Left lung (tissue), 10 donors: ENCODE measurements around the gene NAT9. TPM values are rescaled to one million over a fixed set of nuclear protein-coding genes. Genes with fewer than 3 reads are reported as not detected.

Experiments used
- ATAC-seq: fragments of 200-7000 bp; cut with Tn5 transposase; one replicate; pipeline ENCODE4 v1.9.1; 2020; ENCODE audit warnings: moderate library complexity
- DNase-seq, 4 donors: peaks; one replicate each; pipeline ENCODE4 v3.0.0-alpha.2; 2013 to 2020
- H3K27ac ChIP-seq, 2 donors: fragments of 200-600 bp; sonication (generic) in 1 of 2; one replicate each; pipeline versions ENCODE4 v1.5.0 to v1.8.0; 2020 to 2021
- H3K27me3 ChIP-seq, 2 donors: fragments of 200-600 bp; sonication (generic) in 1 of 2; one replicate each; pipeline versions ENCODE4 v1.5.0 to v1.8.0; 2020 to 2021
- H3K36me3 ChIP-seq, 2 donors: fragments of 200-600 bp; sonication (generic) in 1 of 2; one replicate each; pipeline versions ENCODE4 v1.5.0 to v1.8.0; 2020 to 2021
- H3K4me1 ChIP-seq, 2 donors: fragments of 200-600 bp; one replicate each; pipeline ENCODE4 v1.8.0; 2021
- H3K4me3 ChIP-seq, 2 donors: fragments of 200-600 bp; sonication (generic) in 1 of 2; one replicate each; pipeline versions ENCODE4 v1.5.0 to v1.8.0; 2020 to 2021; ENCODE audit warnings: mild to moderate bottlenecking in 1 of 2
- H3K9me3 ChIP-seq, 2 donors: fragments of 200-600 bp; sonication (generic) in 1 of 2; one replicate each; pipeline versions ENCODE4 v1.5.0 to v1.8.0; 2020 to 2021
- intact Hi-C, 2 donors: fragments of 100-400 bp; cut with DNase I; formaldehyde crosslinking; loops; one replicate each; pipeline versions ENCODE4 v1.11.2 to v1.14.2; 2022
- polyA plus RNA-seq, 6 donors: library from polyadenylated mRNA; unstranded; fragments of 120-200 nt; gene quantifications; one replicate each; pipeline ENCODE4 v1.2.1, GENCODE V29; 2013; ENCODE audit not compliant: insufficient read length in 6 of 6
- total RNA-seq, 2 donors: library from RNA; stranded (reverse); fragmentation: NEBNext Ultra II Directional; extraction: Animal tissue kit (Norgen Biotek cat#: 25700); gene quantifications; one replicate each; pipeline ENCODE4 v1.2.1, GENCODE V29; 2021
- TF ChIP-seq, protein P1 (sequence below), 2 donors: fragments of 200-600 bp; sonication (generic) in 1 of 2; IDR thresholded peaks; one replicate each; pipeline versions ENCODE4 v1.5.0 to v1.8.0; 2021; ENCODE audit warnings: antibody characterized with exemption in 2 of 2
- donor health status: DM: no; HTN: yes; CAD: no.
- donor health status: DM: no; HTN: no; CAD: no.

NAT9 gene
- total and polyA plus RNA-seq, 8 donors = 40.3 to 52.8 (median 45.5) TPM

DNA sequence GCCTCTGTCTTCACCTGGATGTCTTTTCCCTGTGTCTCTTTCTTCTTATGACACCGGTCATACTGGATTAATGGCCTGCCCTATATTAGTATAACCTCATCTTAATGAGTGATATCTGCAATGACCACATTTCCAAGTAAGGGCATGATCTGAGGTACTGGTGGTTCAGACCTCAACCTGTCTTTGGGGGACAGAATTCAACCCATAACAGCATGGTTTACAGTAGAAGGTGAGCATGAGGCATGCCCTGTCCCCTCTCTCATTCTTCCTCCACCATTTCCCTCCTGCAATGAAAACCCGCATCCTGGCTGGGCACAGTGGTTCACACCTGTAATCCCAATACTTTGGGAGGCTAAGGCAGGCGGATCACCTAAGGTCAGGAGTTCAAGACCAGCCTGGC is 41.9 kb downstream of the NAT9 start:
- no peaks in the 10 kb centered on the region for H3K36me3 ChIP-seq
- ATAC-seq = no peak

DNA sequence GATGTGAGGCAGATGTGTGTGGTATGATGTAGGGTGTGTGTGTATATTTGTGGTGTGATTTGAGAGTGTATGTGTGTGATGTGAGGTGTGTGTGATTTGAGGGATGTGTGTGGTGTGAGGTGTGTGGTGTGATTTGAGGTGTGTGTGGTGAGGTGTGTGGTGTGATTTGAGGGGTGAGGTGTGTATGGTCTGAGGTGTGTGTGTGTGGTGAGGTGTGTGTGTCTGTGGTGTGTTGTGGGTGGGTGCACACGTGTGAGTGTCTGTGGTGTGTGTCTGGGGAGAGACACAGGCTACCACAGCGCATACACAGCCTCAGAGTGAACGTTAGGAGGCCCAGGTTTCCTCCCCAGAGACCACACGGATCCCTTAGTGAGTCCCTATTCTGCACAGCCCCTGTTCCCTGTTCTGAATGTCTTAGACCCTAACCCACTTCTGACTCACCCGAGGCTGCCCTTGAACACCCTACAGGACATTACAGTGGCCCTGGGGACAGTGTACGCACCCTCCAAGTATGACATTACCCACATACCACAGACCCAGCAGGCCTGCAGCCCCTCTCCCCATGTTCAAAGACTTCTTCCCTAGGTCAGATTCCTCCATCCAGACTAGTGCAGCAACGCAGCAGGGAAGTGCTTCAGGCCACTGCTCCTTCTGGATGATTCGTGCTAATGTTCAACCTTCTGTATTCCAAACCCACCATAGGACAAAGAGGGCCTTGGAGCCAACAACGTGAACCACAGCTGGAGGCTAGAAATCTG is 42.6 kb downstream of the NAT9 start:
- no peak for ATAC-seq
- H3K4me1 ChIP-seq = peaks cover 6 to 48% of the 10 kb centered on the region in 2 donors

More for the DNA sequence above, 41.9 kb downstream of the NAT9 start:
- Histone ChIP-seq H3K4me1 (peaks cover 6 to 55% of the 10 kb centered on the region in 2 donors), H3K27me3 (peaks cover 21 to 51% of the 10 kb centered on the region in 2 donors), H3K4me3 (no peak overlapping the region), H3K9me3 (no peaks in the 10 kb centered on the region), H3K27ac (no peak overlapping the region)
- intact Hi-C loops = no loop called here
- TF ChIP-seq, protein P1, sequence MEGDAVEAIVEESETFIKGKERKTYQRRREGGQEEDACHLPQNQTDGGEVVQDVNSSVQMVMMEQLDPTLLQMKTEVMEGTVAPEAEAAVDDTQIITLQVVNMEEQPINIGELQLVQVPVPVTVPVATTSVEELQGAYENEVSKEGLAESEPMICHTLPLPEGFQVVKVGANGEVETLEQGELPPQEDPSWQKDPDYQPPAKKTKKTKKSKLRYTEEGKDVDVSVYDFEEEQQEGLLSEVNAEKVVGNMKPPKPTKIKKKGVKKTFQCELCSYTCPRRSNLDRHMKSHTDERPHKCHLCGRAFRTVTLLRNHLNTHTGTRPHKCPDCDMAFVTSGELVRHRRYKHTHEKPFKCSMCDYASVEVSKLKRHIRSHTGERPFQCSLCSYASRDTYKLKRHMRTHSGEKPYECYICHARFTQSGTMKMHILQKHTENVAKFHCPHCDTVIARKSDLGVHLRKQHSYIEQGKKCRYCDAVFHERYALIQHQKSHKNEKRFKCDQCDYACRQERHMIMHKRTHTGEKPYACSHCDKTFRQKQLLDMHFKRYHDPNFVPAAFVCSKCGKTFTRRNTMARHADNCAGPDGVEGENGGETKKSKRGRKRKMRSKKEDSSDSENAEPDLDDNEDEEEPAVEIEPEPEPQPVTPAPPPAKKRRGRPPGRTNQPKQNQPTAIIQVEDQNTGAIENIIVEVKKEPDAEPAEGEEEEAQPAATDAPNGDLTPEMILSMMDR (IDR thresholded peaks at IDR 0.05) = no peak
- DNase-seq = no peak

DNA sequence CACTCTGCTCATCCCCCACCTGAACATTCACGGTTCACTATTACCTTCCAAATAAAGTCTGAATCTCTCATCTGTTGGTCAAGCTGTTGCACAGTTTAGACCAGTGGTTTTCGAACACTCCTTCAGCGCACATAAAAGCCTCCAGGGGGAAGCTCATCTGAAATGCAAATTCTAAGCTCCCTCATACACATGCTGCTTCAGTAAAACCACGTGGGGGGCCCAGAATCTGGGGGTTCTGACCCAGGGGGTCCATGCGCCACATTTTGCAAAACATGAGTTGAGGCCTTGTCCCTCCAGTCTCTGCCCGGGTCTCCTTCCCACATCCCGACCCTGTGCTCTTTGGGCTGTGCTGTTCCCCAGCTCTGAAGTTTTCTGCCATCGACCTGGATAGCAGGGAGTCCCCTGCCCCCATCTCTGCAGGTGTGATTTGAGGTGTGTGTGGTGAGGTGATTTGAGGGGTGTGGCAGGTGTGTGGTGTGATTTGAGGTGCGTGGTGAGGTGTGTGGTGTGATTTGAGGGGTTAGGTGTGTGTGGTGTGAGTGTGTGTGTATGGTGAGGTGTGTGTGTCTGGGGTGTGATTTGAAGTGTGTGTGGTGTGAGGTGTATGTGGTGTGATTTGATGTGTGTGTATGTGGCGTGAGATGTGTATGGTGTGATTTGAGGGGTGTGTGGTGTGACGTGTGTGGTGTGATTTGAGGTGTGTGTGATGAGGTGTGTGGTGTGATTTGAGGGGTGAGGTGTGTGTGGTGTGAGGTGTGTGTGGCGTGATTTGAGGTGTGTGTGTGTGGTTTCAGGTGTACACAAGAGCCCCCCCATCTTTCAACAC is 43.9 kb downstream of the NAT9 start:
- intact Hi-C loops = no loop called here
- H3K4me1 ChIP-seq = peaks cover 6 to 35% of the 10 kb centered on the region in 2 donors
- TF ChIP-seq, protein P1 (IDR thresholded peaks at IDR 0.05) = no peak

More for the DNA sequence above, 42.6 kb downstream of the NAT9 start:
- DNase-seq = no peak
- H3K36me3 ChIP-seq = no peaks in the 10 kb centered on the region
- intact Hi-C loops = no loop called here
- peaks cover 19 to 43% of the 10 kb centered on the region in 2 donors for H3K27me3 ChIP-seq
- H3K27ac ChIP-seq = no peak overlapping the region
- H3K9me3 ChIP-seq = no peaks in the 10 kb centered on the region
- TF ChIP-seq, protein P1 (IDR thresholded peaks at IDR 0.05) = no peak
- no peak overlapping the region for H3K4me3 ChIP-seq

DNA sequence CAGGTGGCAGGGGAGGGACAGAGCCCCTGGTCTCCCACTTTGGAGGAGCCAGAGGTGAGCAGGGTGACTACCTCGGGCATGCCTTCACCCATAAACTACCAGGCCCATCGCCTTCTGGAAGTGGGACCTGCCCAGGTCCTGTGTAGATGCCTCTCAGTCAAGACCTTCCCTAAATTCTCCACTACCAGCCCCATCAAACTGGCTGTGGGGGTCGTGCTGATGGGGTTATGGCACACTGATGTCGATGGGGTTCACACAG is 44.9 kb downstream of the NAT9 start:
- ATAC-seq (no peak), DNase-seq (no peak)
- H3K4me1 ChIP-seq = peaks cover 0 to 25% of the 10 kb centered on the region in 2 donors
- no peak overlapping the region for H3K27ac ChIP-seq
- no peak overlapping the region for H3K4me3 ChIP-seq
- peaks cover 0 to 21% of the 10 kb centered on the region in 2 donors for H3K27me3 ChIP-seq
- no peaks in the 10 kb centered on the region for H3K9me3 ChIP-seq
- TF ChIP-seq, protein P1 (IDR thresholded peaks at IDR 0.05) = no peak
- no peaks in the 10 kb centered on the region for H3K36me3 ChIP-seq
- intact Hi-C loops = no loop called here

More for the DNA sequence above, 43.9 kb downstream of the NAT9 start:
- Histone ChIP-seq H3K27me3 (peaks cover 10 to 31% of the 10 kb centered on the region in 2 donors), H3K4me3 (no peak overlapping the region), H3K36me3 (no peaks in the 10 kb centered on the region), H3K27ac (no peak overlapping the region), H3K9me3 (no peaks in the 10 kb centered on the region)
- no peak for ATAC-seq
- no peak for DNase-seq
